ENCODE measurements around the gene ADGRD2.
"Not testable (repeated sequence)": the region's sequence is repeated elsewhere in the genome, so short reads cannot be mapped to it uniquely, and the experiment has no call there.

Gene ADGRD2

GRCh38 chr9:124450241-124450924 is at the start of gene ADGRD2:
ADGRD2 (plus strand) TSS chr9:124450451; CDS start chr9:124451667, 1,216 bp downstream.
- DNase-seq (ENCODE audit: extremely low read depth in 1 of 2, low read depth in 1 of 2) = no peak

- DNase-seq (ENCODE audit: extremely low read depth in 1 of 2, low read depth in 1 of 2) = no peak
These were observed 47.0 kb upstream of the ADGRD2 start for GRCh38 chr9:124403246-124403645.

- DNase-seq (ENCODE audit: extremely low read depth in 1 of 2, low read depth in 1 of 2) = no peak
These were observed 40.8 kb upstream of the ADGRD2 start for GRCh38 chr9:124409410-124409809.

DNA sequence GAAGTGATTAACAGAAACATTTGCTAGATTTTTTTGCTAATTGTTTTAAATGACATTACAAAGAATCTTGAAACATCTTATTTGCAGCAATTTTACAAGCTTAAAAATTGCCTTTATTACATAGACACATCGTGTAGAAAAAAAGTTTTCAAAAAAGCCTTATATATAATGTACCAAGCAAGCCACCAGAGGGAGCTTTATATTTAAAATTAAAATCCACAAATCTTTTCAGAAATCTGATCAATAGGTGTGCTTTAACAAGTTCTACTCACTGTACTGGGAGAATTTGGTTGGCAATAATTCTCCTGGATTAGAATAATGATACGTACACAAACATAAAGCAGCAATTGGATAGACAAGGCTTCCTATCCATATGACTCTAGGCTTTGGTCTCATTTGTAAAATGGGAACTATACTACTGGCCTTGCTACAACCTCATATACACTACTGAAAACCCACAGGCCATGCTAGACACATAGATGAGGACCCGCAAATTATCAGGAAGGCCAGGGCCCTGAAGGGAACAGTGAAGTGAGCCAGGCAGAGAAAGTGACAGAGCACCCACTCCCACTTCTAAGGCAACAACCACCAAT is 39.8 kb upstream of the ADGRD2 start:
- DNase-seq (ENCODE audit: extremely low read depth in 1 of 2, low read depth in 1 of 2) = no peak

DNA sequence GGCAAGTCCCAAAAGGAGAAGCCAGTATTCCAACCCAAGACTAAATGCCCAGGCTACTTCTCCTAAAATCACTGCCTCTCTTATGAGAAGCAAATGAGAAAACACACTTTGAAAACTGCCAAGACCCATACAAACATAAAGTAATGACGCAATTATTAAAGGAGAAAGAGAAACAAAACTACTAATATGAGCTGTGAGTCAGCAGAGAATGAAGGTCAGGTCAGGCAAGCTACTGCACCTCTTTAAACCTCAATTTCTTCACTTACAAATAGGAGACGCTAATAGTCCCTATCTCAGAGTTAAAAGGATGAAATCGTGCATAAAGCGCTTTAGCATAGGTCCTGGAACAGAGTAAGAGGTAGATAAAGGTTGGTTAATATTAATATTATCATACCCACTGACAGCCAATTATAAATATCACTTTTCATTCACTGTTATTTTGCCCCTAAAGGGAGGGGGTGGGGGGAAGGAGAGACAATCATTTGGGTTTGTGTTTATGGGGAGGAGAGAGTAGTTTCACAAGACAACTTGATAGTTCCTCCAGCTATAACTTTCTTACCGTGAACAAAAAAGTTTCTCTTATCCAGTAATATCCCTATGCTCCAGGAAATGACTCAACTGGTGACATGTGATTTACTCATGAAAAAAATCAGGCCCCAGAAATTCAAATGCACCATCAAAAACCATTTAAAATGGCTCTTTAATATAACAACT is 38.6 kb upstream of the ADGRD2 start:
- no peak for DNase-seq (ENCODE audit: extremely low read depth in 1 of 2, low read depth in 1 of 2)

DNA sequence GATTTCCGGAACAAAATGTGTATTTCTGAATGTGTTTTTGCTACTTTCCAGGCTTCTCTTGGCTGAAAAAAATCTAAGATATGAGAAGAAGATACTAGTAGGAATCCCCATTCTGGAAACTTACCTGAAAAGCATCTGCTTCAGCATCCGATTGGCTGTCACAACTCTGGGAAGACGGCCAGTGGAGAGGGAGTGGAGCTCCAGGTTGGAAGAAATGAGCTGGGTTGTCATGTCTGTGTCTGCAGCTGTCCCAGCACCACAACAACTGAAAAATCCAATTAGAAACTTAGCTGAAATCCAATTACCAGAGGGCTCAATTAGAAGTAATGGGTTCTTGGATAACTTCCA is 38.0 kb upstream of the ADGRD2 start:
- DNase-seq (ENCODE audit: extremely low read depth in 1 of 2, low read depth in 1 of 2) = no peak

- no peak for DNase-seq (ENCODE audit: extremely low read depth in 1 of 2, low read depth in 1 of 2)
These were observed 35.6 kb upstream of the ADGRD2 start for GRCh38 chr9:124414612-124415011.

GRCh38 chr9:124415102-124415851 is 35.0 kb upstream of the ADGRD2 start, which contains the start of gene PSMB7:
PSMB7 (minus strand) TSS chr9:124415442; CDS start chr9:124415425, 17 bp downstream.
- DNase-seq (ENCODE audit: extremely low read depth in 1 of 2, low read depth in 1 of 2) = peak; percentile 88 to 94

DNA sequence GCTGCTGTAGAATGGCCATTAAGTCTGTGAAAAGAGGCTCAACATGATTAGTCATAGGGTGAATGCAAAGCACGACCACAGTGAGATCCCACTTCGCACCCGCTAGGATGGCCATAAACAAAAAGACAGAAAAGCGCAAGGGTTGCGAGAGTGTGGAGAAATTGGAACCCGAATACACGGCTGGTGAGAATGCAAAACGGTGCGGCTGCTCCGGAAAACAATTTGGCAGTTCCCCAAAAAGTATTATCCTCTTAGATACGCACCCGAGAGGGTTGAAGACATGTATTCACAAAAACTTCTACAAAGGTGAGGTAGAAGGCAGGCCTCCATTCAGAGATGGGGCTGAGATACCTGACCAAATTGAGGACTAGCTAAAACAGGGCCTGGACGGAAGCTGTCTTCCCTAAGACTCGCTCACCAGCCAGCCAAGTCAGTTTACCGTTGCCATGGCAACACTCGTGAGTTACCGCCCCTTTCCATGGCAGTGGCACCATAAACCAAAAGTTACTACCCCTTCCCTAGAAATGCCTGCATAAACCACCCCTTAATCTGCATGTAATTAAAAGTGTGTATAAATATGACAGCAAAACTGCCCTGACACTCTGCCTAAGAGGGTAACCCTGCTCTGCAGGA is 34.3 kb upstream of the ADGRD2 start:
- DNase-seq (ENCODE audit: extremely low read depth in 1 of 2, low read depth in 1 of 2) = no peak

- no peak for DNase-seq (ENCODE audit: extremely low read depth in 1 of 2, low read depth in 1 of 2)
These were observed 30.3 kb upstream of the ADGRD2 start for GRCh38 chr9:124419832-124420489.

DNA sequence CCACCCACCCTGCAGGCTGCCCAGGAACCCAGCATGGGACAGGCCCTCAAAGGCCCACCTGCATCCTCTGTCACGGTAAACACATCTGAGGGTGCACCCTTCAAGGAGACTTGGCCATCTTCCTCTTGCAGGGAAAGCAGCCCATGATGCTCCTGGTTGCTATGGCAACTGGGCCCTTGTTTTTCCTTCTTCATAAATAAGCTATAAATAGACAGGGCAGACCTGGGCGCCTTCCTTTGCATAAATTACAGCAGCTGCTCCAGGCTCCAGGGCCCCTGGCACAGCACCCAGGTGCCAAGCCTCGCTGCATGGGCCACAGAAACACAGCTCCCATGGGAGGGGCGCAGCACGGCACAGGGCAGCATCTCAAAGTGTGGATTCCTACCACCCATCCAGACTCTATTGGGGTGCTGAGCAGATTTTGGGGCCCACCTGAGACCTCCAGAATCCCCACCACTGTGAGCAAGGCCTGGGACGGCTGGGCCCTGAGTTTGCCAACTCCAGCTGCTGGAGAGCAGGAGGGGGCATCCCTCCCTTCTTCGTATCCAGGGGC is 29.2 kb upstream of the ADGRD2 start:
- no peak for DNase-seq (ENCODE audit: extremely low read depth in 1 of 2, low read depth in 1 of 2)

DNA sequence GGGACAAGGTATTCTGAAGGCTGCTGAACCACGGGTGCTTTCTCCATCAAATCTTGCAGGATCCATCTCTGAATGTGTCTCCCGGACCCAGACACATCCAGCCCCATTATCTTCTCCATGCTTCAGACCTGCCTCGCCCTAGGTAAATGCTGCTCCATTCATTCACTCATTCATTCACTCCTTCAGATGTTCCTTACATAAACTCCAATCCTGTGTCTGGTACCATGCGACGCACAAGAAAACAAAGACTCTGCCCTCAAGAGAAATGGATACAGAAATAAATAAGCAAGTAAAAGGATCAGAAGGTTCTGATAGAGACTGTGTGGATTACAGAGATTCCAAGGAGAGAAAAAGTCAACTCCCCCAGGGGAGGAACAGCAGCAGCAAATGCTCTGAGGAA is 27.1 kb upstream of the ADGRD2 start:
- DNase-seq (ENCODE audit: extremely low read depth in 1 of 2, low read depth in 1 of 2) = no peak

DNA sequence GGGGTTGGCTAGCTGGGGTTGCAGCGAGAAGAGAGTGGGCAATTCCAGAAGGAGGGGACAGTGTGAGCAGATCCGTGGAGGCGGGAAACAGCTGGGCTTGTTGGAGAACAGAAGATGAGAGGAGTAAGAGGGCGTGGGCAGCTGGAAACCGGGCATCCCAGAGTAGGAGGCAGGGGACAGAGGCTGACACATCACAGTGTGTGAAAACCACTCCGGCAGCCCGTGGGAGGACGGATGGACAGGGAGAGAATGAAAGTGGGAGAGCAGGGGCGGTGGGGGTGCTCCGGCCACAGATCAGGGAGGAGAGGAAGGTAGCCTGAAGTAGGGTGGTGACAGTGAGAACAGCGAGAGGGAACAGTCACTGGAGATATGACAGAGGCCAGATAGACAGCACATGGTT is 26.7 kb upstream of the ADGRD2 start:
- no peak for DNase-seq (ENCODE audit: extremely low read depth in 1 of 2, low read depth in 1 of 2)

DNA sequence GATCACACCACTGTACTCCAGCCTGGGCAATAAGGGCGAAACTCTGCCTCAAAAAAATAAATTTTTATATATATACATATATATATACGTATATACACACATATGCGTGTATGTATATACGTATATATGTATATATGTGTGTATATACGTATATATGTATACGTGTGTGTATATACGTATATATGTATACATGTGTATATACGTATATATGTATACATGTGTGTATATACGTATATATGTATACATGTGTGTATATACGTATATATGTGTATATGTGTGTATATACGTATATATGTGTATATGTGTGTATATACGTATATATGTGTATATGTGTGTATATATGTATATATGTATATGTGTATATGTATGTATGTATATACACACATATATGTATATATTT is 24.5 kb upstream of the ADGRD2 start:
- DNase-seq (ENCODE audit: extremely low read depth in 1 of 2, low read depth in 1 of 2) = not testable (repeated sequence)

DNA sequence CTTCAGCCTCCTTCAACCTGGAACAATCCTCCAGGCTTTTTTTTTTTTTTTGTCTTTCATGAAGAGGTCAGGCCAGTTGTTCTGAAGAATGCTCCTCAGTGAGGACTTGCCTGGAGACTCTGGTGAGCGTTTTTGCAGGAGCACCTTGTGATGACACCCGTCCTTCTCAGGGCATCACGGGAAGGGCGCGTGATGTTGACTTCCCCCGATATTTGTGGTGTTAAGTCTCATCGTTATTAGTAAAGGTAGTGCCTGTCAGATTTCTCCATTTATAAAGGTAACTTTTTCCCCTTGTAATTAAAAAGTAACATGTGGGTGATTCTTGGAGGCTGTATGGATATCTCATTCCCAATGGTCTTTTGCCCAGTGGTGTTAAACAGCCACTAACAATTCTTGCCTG is 23.9 kb upstream of the ADGRD2 start:
- DNase-seq (ENCODE audit: extremely low read depth in 1 of 2, low read depth in 1 of 2) = no peak

- DNase-seq (ENCODE audit: extremely low read depth in 1 of 2, low read depth in 1 of 2) = no peak
These were observed 23.0 kb upstream of the ADGRD2 start for GRCh38 chr9:124427281-124427680.

DNA sequence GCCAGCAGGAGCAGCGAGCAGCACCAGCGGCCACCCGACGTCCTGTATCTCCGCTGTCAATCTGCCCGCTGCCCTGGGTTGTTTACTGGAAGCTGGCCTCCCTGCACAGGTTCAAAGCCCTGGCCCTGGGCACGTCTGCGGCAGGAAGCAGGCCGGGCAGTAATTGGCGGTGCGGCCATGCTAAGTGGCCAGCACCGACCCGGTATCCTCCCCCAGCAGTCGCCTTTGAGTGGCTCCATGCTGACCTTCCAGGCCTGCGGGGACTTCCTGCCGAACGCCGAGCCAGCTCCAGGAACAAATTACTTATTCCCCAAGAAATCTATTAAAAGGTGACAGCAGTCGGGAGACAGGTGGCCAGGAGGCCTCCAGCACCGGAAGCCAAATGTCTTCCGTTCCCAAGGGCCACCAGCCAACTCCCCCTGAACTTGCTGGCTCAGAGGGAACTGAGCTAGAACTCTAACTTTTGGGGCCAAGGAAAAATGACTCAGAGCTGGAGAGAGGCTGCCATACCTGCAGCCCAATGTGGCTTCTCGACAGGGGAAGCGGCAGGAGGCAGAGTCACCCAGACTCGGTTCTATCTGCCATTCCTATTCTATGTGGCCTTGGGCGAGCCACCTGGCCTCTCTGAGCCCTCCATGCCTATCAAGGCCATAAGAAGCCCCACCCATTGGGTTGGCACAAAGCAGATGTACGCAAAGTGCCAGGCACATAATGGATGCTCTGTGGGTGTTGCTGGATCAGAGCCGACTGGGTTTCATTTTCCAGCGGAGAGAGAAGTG is 21.3 kb upstream of the ADGRD2 start:
- no peak for DNase-seq (ENCODE audit: extremely low read depth in 1 of 2, low read depth in 1 of 2)

DNA sequence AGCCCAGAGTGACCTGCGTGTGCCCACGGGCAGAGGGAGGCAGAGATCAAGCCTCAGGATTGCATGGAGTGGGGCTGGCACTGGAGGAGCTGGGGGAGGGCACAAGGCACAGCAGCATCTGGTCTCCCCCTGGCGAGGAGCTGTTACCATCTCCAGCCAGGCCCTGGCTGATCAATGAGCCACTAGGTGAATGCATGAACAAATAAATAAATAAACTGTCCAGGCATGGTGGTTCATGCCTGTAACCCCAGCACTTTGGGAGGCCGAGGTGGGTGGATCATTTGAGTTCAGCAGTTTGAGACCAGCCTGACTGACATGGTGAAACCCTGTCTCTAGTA is 20.8 kb upstream of the ADGRD2 start:
- DNase-seq (ENCODE audit: extremely low read depth in 1 of 2, low read depth in 1 of 2) = no peak

DNA sequence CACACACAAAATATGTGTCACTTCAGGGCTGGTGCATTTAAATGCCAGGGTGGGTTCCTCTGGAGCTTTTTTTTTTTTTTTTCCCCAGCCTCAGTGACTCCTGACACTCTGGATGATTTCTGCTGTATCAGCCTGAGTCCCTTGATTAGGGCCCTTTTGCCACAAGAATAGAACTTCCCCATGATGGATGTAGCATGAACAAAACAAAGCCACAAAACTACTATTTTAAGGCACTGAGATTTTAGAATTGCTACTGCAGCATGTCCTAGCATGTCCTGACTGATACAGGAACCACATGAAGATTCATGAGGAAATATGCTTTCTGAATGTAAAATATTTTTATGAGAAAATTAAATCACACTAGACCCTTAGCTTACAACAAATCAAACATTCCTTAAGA is 13.9 kb upstream of the ADGRD2 start:
- no peak for DNase-seq (ENCODE audit: extremely low read depth in 1 of 2, low read depth in 1 of 2)

GRCh38 chr9:124437086-124437485 is 13.2 kb upstream of the ADGRD2 start:
- no peak for DNase-seq (ENCODE audit: extremely low read depth in 1 of 2, low read depth in 1 of 2)
